Measurements from ENCODE around the gene RHEBL1. TPM values are rescaled to one million over a fixed set of nuclear protein-coding genes. Genes with fewer than 3 reads are reported as not detected.

Gene RHEBL1
- total RNA-seq, 4 donors from 2014 or later: 1.1 to 4.3 TPM; not detected in 2

DNA sequence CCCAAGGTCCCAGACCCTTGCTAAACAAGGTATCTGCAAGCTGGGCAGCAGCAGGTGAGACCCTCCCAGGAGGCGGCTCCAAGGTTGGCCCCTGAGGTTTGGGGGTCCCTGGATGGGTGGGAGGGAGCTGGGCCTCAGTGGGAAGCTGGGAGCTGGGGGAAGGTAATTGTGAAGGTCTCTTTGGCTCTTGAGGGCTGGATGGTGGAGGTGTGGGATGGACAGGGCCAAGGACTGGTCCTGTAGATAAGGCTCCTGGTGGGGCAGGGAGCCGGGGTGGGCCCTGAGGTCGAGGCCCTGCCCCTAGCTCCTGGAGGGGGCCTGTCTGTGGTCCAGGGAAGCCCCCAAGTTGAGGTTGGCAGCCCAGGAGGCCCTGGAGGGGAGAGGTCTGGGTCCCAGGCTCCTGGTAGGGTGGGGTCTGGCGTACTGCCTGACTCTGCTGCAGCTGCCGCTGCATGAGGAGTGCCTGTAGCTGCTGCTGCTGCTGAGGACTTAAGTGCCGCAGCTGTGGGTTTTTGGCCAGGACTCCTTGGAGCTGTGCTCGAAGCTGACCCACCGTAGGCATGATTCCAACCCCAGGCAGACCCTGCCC lies 38.1 kb downstream of the RHEBL1 start:
- Histone ChIP-seq H3K36me3 (peaks cover 8 to 100% (median 38%) of the 10 kb centered on the region in 3 donors), H3K27me3 (no peaks in the 10 kb centered on the region), H3K4me1 (no peaks in the 10 kb centered on the region), H3K27ac (no peak overlapping the region), H3K9me3 (no peaks in the 10 kb centered on the region), H3K4me3 (no peak overlapping the region)
- 86 to 87% methylated on average over 4 to 8 of the region's 8 CpGs for WGBS, 2 donors
- no peak for DNase-seq (ENCODE audit: low spot score in 2 of 2)
- TF ChIP-seq, protein P1, sequence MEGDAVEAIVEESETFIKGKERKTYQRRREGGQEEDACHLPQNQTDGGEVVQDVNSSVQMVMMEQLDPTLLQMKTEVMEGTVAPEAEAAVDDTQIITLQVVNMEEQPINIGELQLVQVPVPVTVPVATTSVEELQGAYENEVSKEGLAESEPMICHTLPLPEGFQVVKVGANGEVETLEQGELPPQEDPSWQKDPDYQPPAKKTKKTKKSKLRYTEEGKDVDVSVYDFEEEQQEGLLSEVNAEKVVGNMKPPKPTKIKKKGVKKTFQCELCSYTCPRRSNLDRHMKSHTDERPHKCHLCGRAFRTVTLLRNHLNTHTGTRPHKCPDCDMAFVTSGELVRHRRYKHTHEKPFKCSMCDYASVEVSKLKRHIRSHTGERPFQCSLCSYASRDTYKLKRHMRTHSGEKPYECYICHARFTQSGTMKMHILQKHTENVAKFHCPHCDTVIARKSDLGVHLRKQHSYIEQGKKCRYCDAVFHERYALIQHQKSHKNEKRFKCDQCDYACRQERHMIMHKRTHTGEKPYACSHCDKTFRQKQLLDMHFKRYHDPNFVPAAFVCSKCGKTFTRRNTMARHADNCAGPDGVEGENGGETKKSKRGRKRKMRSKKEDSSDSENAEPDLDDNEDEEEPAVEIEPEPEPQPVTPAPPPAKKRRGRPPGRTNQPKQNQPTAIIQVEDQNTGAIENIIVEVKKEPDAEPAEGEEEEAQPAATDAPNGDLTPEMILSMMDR (IDR thresholded peaks at IDR 0.05): no peak
- TF ChIP-seq EP300 (IDR thresholded peaks at IDR 0.05) (no peak), POLR2A (IDR thresholded peaks at IDR 0.05) (no peak)

DNA sequence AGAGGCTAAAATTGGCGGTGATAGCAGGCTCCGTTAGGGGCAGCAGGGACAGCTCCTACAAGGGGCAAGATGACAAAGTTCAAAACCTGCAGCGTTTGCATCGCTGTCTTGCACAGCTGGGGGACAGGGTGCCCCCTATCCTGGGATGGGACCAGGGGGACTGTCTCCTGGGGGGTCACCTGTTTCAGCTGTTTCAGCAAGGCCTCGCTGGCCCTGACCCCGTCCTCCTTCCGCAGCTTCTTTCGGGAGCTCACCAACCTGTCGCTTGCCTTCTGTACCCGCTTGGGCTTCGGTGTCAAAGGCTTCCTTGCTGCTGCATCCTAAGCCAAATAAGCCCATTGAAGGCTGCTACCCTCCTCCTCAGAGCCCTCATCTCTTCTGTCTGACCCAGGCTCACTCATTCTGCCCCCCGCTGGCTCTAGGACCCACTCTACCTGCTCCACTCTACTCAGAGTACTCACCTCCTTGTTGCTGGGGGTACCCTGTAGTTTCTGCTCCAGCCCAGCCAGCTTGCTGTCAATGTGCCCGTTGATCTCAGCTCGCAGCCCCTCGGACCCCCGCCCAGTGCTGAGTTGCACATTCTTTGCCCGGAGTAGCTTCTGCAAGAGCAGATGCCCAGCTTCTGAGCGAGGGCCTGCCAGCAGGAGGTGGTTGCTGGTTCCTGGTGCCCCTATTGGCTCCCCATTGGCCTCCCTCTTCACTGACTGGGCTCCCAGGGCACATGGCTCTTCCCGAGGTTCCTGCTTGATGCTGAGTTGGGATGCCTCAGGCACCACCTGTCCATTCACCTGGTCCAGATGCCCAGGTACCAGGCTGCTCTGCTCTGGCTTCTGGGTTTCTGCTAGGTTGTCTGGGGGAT lies 38.8 kb downstream of the RHEBL1 start:
- H3K27me3 ChIP-seq: no peaks in the 10 kb centered on the region
- H3K9me3 ChIP-seq: no peaks in the 10 kb centered on the region
- no peaks in the 10 kb centered on the region for H3K4me1 ChIP-seq
- whole genome bisulfite sequencing, 2 donors: 91 to 92% methylated on average over 19 of the region's 19 CpGs
- no peak overlapping the region for H3K27ac ChIP-seq
- DNase-seq (ENCODE audit: low spot score in 2 of 2): no peak
- peaks cover 8 to 100% (median 45%) of the 10 kb centered on the region in 3 donors for H3K36me3 ChIP-seq
- TF ChIP-seq EP300 (IDR thresholded peaks at IDR 0.05): no peak
- no peak for TF ChIP-seq POLR2A (IDR thresholded peaks at IDR 0.05)
- TF ChIP-seq, protein P1 (IDR thresholded peaks at IDR 0.05): no peak
- no peak overlapping the region for H3K4me3 ChIP-seq

DNA sequence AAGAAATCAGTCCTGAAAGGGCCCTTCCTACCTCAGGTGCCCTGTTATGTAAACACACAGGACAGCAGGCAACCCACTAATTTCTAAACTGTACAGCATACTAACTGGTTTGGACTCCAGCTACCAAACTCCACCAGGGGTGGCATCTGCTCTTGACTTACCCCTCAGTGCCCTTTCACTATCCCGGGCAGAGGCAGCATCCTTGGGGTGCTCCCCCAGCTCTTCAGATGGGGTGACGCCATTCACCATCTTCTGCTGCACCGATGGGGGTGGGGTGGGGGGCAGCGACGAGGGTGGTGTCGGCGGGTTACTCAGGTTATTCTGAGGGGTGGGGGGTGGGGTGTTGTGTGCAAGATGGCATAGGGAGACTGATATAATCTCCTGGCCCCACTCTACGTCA lies 39.7 kb downstream of the RHEBL1 start:
- Histone ChIP-seq H3K36me3 (peaks cover 8 to 100% (median 46%) of the 10 kb centered on the region in 3 donors), H3K9me3 (no peaks in the 10 kb centered on the region), H3K4me3 (no peak overlapping the region), H3K4me1 (no peaks in the 10 kb centered on the region), H3K27me3 (no peaks in the 10 kb centered on the region), H3K27ac (no peak overlapping the region)
- TF ChIP-seq EP300 (IDR thresholded peaks at IDR 0.05) (no peak), POLR2A (IDR thresholded peaks at IDR 0.05) (no peak)
- TF ChIP-seq, protein P1 (IDR thresholded peaks at IDR 0.05): no peak
- WGBS, 2 donors: 78 to 83% methylated on average over 8 of the region's 8 CpGs
- DNase-seq (ENCODE audit: low spot score in 2 of 2): no peak

DNA sequence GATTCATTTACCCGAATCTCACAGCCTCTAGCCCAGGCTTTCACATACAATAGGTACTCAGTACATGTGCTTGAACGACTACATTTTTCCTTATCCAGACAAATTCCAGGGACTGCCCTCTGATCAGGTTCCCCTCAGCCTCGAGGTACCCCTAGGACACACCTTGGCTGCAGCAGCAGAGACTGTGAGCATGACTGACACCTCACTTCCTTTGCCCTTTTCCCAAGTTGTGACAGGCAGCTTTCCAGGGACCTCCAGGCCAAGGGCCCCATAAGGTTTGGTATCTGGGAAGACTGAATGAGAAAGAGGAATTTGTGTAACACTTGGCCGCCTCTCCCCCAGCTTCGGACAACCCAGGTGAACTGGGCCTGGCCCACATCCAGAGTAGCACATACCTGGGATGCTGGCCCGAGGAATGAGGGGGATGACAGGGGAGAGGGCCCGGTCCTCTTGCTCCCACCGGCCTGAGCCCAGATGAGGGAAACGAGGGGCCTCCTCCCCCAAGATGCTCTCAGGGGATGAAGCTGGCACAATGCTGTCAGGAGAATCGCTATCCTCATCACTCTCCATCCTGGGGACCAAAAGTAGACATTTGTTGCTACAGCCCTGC lies 41.0 kb downstream of the RHEBL1 start:
- Histone ChIP-seq H3K9me3 (no peaks in the 10 kb centered on the region), H3K4me3 (no peak overlapping the region), H3K36me3 (peaks cover 8 to 100% (median 39%) of the 10 kb centered on the region in 3 donors), H3K27me3 (no peaks in the 10 kb centered on the region), H3K4me1 (no peaks in the 10 kb centered on the region), H3K27ac (no peak overlapping the region)
- DNase-seq (ENCODE audit: low spot score in 2 of 2): no peak
- no peak for TF ChIP-seq EP300 (IDR thresholded peaks at IDR 0.05)
- TF ChIP-seq, protein P1 (IDR thresholded peaks at IDR 0.05): no peak
- no peak for TF ChIP-seq POLR2A (IDR thresholded peaks at IDR 0.05)
- 83 to 93% methylated on average over 10 of the region's 10 CpGs for WGBS, 2 donors

Measured in tibial nerve (tissue), 4 donors.